Naive B cell (primary cell): Measurements from ENCODE around the gene STARD3. TPM values are rescaled to one million over a fixed set of nuclear protein-coding genes. Genes with fewer than 3 reads are reported as not detected.
A peak's percentile ranks its signal among the peaks of the same experiment; 100 is the strongest.
"Not testable (repeated sequence)": the region's sequence is repeated elsewhere in the genome, so short reads cannot be mapped to it uniquely, and the experiment has no call there.

Experiments used
- ATAC-seq, 2 donors: fragments of 150-1000 bp; cut with Tn5 transposase; 2 replicates each; pipeline ENCODE4 v1.10.0; 2021; ENCODE audit warnings: low read depth in 2 of 2, mild to moderate bottlenecking in 2 of 2, moderate library complexity in 2 of 2
- DNase-seq: peaks from one replicate; pipeline ENCODE4 v3.0.0; 2022
- H3K27ac Mint-ChIP-seq, 6 donors: one replicate each; pipeline ENCODE4 v1.8.0; 2020 to 2022; ENCODE audit warnings: mild to moderate bottlenecking in 6 of 6, mixed read lengths in 6 of 6, moderate library complexity in 5 of 6, inconsistent platforms in 2 of 6
- H3K27me3 Mint-ChIP-seq, 3 donors: one replicate each; pipeline ENCODE4 v1.8.0; 2021 to 2022; ENCODE audit warnings: mixed read lengths in 3 of 3, mild to moderate bottlenecking in 1 of 3
- H3K36me3 Mint-ChIP-seq, 2 donors: one replicate each; pipeline ENCODE4 v1.8.0; 2020 to 2022; ENCODE audit warnings: mixed read lengths in 2 of 2, inconsistent platforms in 1 of 2, mild to moderate bottlenecking in 1 of 2
- H3K4me1 Mint-ChIP-seq, 3 donors: one replicate each; pipeline ENCODE4 v1.8.0; 2020 to 2022; ENCODE audit warnings: mixed read lengths in 3 of 3, inconsistent platforms in 1 of 3, mild to moderate bottlenecking in 1 of 3, moderate library complexity in 1 of 3
- H3K4me3 Mint-ChIP-seq, 8 donors: one replicate each; pipeline ENCODE4 v1.8.0; 2020 to 2022; ENCODE audit warnings: mild to moderate bottlenecking in 8 of 8, mixed read lengths in 8 of 8, moderate library complexity in 8 of 8, inconsistent platforms in 2 of 8
- H3K9me3 Mint-ChIP-seq, 7 donors: one replicate each; pipeline ENCODE4 v1.8.0; 2020 to 2022; ENCODE audit warnings: mixed read lengths in 7 of 7, mild to moderate bottlenecking in 5 of 7, inconsistent platforms in 2 of 7, moderate library complexity in 1 of 7
- polyA plus RNA-seq, 6 donors: library from polyadenylated mRNA; unstranded; fragments of 300-500 nt; fragmentation: Illumina TruSeq; gene quantifications; one replicate each; pipeline ENCODE4 v1.2.3, GENCODE V29; 2021; ENCODE audit warnings: low read depth in 6 of 6

Gene STARD3
- polyA plus RNA-seq, 6 donors from 2014 or later, result 30.7 to 53.7 (median 42.0) TPM

DNA sequence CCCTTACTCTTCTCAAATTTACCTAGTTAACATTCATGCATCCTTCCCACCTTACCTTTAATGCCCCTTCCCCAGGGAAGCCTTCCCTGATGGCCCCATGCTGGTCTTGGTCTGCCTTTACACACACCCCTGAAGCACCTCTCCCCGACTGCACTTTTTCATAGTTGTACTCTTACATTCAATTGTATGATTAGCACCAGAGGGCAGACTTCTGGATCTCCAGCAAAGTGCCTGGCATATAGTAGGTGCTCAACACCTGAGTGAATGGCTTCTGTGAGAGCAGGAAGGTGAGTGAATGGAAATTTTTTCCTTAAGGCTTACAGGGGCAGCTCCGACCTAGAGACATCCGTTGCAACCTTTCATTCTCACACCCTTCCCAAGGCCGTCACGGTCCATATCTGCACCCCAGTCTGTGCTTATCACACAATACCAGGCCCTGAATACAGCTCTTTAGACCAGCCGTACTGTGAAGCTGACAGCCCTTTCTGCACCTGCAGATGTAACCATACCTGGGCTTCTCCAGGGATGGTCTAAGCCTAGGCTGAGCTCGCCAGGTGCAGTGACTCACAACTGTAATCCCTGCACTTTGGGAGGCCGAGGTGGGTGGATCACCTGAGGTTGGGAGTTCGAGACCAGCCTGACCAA lies 46.5 kb downstream of the STARD3 start:
- no peak for ATAC-seq
- peaks cover 44 to 56% (median 50%) of the 10 kb centered on the region in 3 donors for H3K4me1 Mint-ChIP-seq
- H3K27me3 Mint-ChIP-seq, result no peaks in the 10 kb centered on the region
- peaks cover 9 to 26% of the 10 kb centered on the region in 2 donors for H3K36me3 Mint-ChIP-seq
- H3K27ac Mint-ChIP-seq, result peak overlapping the region in 1 of 6 donors; percentile 54
- DNase-seq, result no peak
- H3K9me3 Mint-ChIP-seq, result peaks cover 0 to 3% (median 0%) of the 10 kb centered on the region in 7 donors
- peak overlapping the region in 1 of 8 donors; percentile 30 for H3K4me3 Mint-ChIP-seq

- H3K4me1 Mint-ChIP-seq, result peaks cover 41 to 50% (median 46%) of the 10 kb centered on the region in 3 donors
- ATAC-seq (no peak), DNase-seq (no peak)
- H3K27ac Mint-ChIP-seq, result peak overlapping the region in 1 of 6 donors; percentile 44
- peak overlapping the region in 1 of 8 donors; percentile 57 for H3K4me3 Mint-ChIP-seq
- H3K9me3 Mint-ChIP-seq, result peaks cover 0 to 6% (median 0%) of the 10 kb centered on the region in 7 donors
- H3K27me3 Mint-ChIP-seq, result no peaks in the 10 kb centered on the region
- peaks cover 9 to 30% of the 10 kb centered on the region in 2 donors for H3K36me3 Mint-ChIP-seq
Measured at GRCh38 chr17:39684369-39685192, 47.6 kb downstream of the STARD3 start.

DNA sequence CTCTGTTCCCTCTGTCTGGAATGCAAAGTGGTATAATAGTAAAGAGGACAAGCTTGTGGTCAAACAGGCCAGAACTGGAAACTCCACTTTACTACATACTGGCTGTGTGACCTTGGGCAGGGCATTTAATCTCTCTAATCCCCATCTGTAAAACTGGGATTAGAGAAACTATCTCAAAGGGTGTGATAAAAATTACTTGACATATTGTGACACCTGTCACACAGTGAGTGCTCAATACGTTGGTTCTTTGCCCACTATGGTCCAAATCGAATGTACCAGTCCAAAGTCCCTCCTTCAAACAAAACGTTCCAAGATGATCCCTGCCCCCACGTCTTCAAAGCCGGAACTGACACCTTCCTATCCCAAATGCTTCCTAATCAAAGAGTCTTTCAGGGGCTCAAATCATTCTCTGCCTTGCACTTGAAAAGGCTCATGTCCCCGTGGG lies 50.2 kb downstream of the STARD3 start:
- H3K27me3 Mint-ChIP-seq, result no peaks in the 10 kb centered on the region
- DNase-seq (no peak), ATAC-seq (no peak)
- peak overlapping the region; percentile 97 to 99 (median 98) for H3K4me3 Mint-ChIP-seq
- H3K36me3 Mint-ChIP-seq, result peaks cover 9 to 30% of the 10 kb centered on the region in 2 donors
- peaks cover 24 to 34% (median 30%) of the 10 kb centered on the region in 3 donors for H3K4me1 Mint-ChIP-seq
- H3K27ac Mint-ChIP-seq, result peak overlapping the region in 5 of 6 donors; percentile 88 to 98 (median 95)
- peaks cover 0 to 6% (median 0%) of the 10 kb centered on the region in 7 donors for H3K9me3 Mint-ChIP-seq

GRCh38 chr17:39687546-39688474 lies 50.9 kb downstream of the STARD3 start, which contains the start of gene PGAP3:
Gene PGAP3, minus strand, starts transcription at chr17:39688057. Its CDS starts 43 bp downstream, at chr17:39688014.
- Mint-ChIP-seq H3K36me3 (peaks cover 9 to 27% of the 10 kb centered on the region in 2 donors), H3K27me3 (no peaks in the 10 kb centered on the region), H3K27ac (peak within 1 kb of the TSS; percentile 92 to 99 (median 97)), H3K4me1 (peaks cover 24 to 30% (median 29%) of the 10 kb centered on the region in 3 donors), H3K9me3 (peaks cover 0 to 6% (median 0%) of the 10 kb centered on the region in 7 donors), H3K4me3 (peak within 1 kb of the TSS; percentile 97 to 99 (median 98))
- ATAC-seq (peak; percentile 90 to 91), DNase-seq (peak; percentile 84)

DNA sequence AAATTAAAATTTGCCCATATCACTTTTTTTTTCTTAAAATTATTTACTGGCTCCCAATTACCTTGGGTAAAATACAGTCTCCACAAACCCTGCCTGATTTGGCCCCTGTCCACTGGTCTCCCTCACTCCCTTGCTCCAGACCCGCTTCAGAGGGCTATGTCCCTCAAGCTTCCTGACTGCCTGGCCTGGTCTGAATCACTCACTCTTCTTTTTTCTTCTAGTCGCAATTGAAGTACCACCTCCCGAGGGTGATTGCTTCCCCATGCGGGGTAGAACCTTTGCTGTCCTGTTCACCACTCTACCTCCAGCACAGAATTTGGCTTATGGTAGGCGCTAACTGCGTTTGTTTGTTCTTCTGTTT lies 51.5 kb downstream of the STARD3 start:
- no peak for DNase-seq
- Mint-ChIP-seq H3K36me3 (peaks cover 5 to 21% of the 10 kb centered on the region in 2 donors), H3K4me3 (peak overlapping the region; percentile 97 to 99 (median 98)), H3K27ac (peak overlapping the region; percentile 92 to 99 (median 97)), H3K27me3 (no peaks in the 10 kb centered on the region), H3K4me1 (peaks cover 24 to 29% (median 26%) of the 10 kb centered on the region in 3 donors), H3K9me3 (peaks cover 0 to 6% (median 0%) of the 10 kb centered on the region in 7 donors)
- ATAC-seq, result no peak

- Mint-ChIP-seq H3K27ac (peak overlapping the region in 1 of 6 donors; percentile 97), H3K4me3 (peak overlapping the region; percentile 97 to 99 (median 98)), H3K27me3 (no peaks in the 10 kb centered on the region), H3K36me3 (peaks cover 5 to 20% of the 10 kb centered on the region in 2 donors), H3K9me3 (peaks cover 0 to 6% (median 0%) of the 10 kb centered on the region in 7 donors), H3K4me1 (peaks cover 24 to 29% (median 26%) of the 10 kb centered on the region in 3 donors)
- ATAC-seq (no peak), DNase-seq (no peak)
Measured at GRCh38 chr17:39688945-39689344, 52.0 kb downstream of the STARD3 start.

DNA sequence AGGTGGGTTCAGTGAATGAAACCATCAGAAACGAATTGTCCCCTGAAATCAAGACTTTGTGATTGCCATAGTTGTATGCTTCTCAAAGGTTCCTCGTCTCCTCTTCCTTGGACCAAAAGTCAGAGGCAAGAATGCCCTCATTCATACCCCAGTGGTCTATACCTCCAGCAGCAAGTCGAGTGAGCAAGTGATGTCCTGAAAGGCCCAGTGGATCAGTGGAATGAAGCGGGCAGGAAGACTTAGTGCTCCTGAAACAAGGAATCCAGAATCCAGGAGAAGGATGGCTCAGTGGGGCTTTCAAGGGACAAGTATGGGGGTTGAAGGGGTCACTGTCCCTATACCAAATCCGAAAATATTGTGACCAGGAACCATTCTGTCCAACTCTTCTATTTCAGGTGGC lies 57.6 kb downstream of the STARD3 start:
- Mint-ChIP-seq H3K4me3 (no peak overlapping the region), H3K27me3 (peaks cover 14 to 19% (median 18%) of the 10 kb centered on the region in 3 donors), H3K36me3 (peaks cover 0 to 25% of the 10 kb centered on the region in 2 donors), H3K4me1 (peaks cover 1 to 7% (median 3%) of the 10 kb centered on the region in 3 donors), H3K9me3 (no peaks in the 10 kb centered on the region), H3K27ac (peak overlapping the region in 1 of 6 donors; percentile 40)
- ATAC-seq (no peak), DNase-seq (no peak)

DNA sequence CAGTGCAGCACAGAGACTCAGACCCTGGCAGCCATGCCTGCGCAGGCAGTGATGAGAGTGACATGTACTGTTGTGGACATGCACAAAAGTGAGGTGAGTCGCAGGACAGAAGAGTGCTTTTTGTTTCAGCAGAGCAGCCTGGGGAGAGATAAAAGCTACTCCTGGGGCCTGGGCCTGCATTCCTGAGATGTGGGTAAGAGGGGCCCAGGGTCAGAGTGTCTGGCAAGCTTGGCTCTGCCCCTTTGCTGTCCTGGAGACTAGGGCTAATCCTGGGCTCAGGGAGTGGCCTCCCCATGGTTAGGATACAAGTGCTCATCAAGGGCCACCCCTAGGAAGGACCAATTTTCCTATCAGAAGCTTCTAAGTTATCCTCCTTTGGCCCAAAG lies 58.1 kb downstream of the STARD3 start:
- Mint-ChIP-seq H3K4me3 (no peak overlapping the region), H3K4me1 (peaks cover 4 to 11% (median 7%) of the 10 kb centered on the region in 3 donors), H3K27me3 (peaks cover 18 to 24% (median 23%) of the 10 kb centered on the region in 3 donors), H3K27ac (peak overlapping the region in 1 of 6 donors; percentile 28), H3K36me3 (peaks cover 0 to 28% of the 10 kb centered on the region in 2 donors), H3K9me3 (no peaks in the 10 kb centered on the region)
- ATAC-seq, result no peak
- no peak for DNase-seq

DNA sequence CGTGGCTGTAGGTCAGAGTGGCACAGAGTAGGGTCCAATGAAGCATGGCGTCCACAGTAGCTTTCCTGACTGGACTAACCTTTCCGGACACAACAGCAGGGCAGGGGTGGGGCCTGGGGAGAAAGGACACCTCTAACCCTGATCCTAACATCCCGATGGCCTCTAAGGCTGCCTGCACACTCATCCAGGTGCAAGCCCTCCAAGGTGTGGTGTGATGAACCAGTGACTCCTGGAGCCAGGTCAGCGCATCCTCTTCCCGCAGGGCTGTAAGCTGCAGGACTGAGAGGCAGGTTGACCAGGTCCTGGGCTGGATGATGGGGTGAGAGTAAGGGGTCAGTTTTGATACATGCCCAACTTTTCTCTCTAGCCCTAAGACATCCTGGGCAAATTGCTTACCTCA lies 59.8 kb downstream of the STARD3 start:
- no peak for ATAC-seq

GRCh38 chr17:39697961-39698360 lies 61.0 kb downstream of the STARD3 start:
- no peak overlapping the region for H3K4me3 Mint-ChIP-seq
- peaks cover 10 to 20% (median 20%) of the 10 kb centered on the region in 3 donors for H3K4me1 Mint-ChIP-seq
- ATAC-seq (no peak), DNase-seq (no peak)
- no peak overlapping the region for H3K27ac Mint-ChIP-seq
- H3K9me3 Mint-ChIP-seq, result no peaks in the 10 kb centered on the region
- peaks cover 0 to 35% of the 10 kb centered on the region in 2 donors for H3K36me3 Mint-ChIP-seq
- H3K27me3 Mint-ChIP-seq, result peaks cover 28 to 41% (median 38%) of the 10 kb centered on the region in 3 donors

More for the DNA sequence above, 59.8 kb downstream of the STARD3 start:
- Mint-ChIP-seq H3K4me3 (no peak overlapping the region), H3K27me3 (peaks cover 28 to 38% (median 36%) of the 10 kb centered on the region in 3 donors), H3K36me3 (peaks cover 0 to 35% of the 10 kb centered on the region in 2 donors), H3K27ac (no peak overlapping the region), H3K4me1 (peaks cover 10 to 20% (median 20%) of the 10 kb centered on the region in 3 donors), H3K9me3 (no peaks in the 10 kb centered on the region)
- no peak for DNase-seq

DNA sequence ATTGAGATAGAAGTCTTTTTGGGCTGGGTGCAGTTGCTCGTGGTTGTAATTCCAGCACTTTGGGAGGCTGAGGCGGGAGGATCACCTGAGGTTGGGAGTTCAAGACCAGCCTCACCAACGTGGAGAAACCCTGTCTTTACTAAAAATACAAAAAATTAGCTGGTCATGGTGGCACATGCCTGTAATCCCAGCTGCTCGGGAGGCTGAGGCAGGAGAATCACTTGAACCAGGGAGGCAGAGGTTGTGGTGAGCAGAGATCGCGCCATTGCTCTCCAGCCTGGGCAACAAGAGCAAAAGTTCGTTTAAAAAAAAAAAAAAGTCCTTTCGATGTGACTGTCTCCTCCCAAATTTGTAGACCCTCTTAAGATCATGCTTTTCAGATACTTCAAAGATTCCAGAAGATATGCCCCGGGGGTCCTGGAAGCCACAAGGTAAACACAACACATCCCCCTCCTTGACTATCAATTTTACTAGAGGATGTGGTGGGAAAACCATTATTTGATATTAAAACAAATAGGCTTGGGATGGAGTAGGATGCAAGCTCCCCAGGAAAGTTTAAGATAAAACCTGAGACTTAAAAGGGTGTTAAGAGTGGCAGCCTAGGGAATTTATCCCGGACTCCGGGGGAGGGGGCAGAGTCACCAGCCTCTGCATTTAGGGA lies 62.3 kb downstream of the STARD3 start:
- Mint-ChIP-seq H3K4me3 (peak overlapping the region; percentile 9 to 87 (median 66)), H3K36me3 (peaks cover 0 to 34% of the 10 kb centered on the region in 2 donors), H3K27me3 (peaks cover 28 to 41% (median 38%) of the 10 kb centered on the region in 3 donors), H3K4me1 (peaks cover 10 to 25% (median 25%) of the 10 kb centered on the region in 3 donors)
- not testable (repeated sequence) for ATAC-seq, H3K27ac Mint-ChIP-seq, H3K9me3 Mint-ChIP-seq, DNase-seq

DNA sequence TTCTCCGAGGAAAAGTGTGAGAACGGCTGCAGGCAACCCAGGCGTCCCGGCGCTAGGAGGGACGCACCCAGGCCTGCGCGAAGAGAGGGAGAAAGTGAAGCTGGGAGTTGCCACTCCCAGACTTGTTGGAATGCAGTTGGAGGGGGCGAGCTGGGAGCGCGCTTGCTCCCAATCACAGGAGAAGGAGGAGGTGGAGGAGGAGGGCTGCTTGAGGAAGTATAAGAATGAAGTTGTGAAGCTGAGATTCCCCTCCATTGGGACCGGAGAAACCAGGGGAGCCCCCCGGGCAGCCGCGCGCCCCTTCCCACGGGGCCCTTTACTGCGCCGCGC lies 62.8 kb downstream of the STARD3 start, which contains the start of gene ERBB2:
ERBB2 (plus strand) TSS at position 247 of the 330 bp plus-strand sequence. CDS start 175 bp downstream, outside the sequence.
- DNase-seq (no peak), ATAC-seq (no peak)
- H3K36me3 Mint-ChIP-seq, result peaks cover 0 to 29% of the 10 kb centered on the region in 2 donors
- peak within 1 kb of the TSS in 1 of 6 donors; percentile 85 for H3K27ac Mint-ChIP-seq
- peak within 1 kb of the TSS; percentile 47 to 87 (median 66) for H3K4me3 Mint-ChIP-seq
- peaks cover 10 to 25% (median 22%) of the 10 kb centered on the region in 3 donors for H3K4me1 Mint-ChIP-seq
- H3K27me3 Mint-ChIP-seq, result peaks cover 28 to 41% (median 38%) of the 10 kb centered on the region in 3 donors
- H3K9me3 Mint-ChIP-seq, result no peaks in the 10 kb centered on the region
